ENCODE results near the gene SMARCA1. TPM values are rescaled to one million over a fixed set of nuclear protein-coding genes. Genes with fewer than 3 reads are reported as not detected.

The SMARCA1 gene
- total and polyA plus RNA-seq, 2 of the 13 experiments (the other 11 are each of a cell fraction or from before 2014, with no cell fraction given): 97.7 to 145 TPM

DNA sequence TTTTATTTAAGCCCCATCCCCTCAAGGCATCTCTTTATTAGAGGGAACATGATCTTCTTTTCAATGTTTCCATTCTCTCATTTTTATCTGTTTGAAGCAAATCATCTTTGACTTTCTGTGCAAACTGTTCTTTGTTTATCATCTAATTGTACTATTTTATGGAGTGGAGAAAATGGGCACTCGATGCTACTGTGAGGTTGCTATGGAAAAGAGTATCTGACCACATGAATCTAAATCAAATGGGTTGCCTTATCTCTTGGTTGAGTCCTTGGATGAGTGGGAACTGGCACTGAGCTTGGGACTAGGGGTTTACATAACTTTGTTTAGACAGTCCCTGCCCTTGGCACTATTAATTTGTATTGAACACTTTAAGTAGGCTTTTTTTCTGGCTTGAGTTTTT lies 25.8 kb upstream of the SMARCA1 start:
- in situ Hi-C loops (cut with HindIII; ENCODE audit: extremely low pct_ligation_motif_present, low pct_unique_long_range_greater_than_20kb) (no loop called here), intact Hi-C loops (cut with micrococcal nuclease; ENCODE audit: unreplicated experiment) (loop anchor here (10.0 kb wide), 1 partner anchor 54 kb away; no protein-coding TSS in a partner anchor)
- ChIA-PET CTCF (ENCODE audit: low intra/inter-chr PET ratio, low total read pairs) (no interaction called here), POLR2A (no interaction called here)
- H3K4me1 ChIP-seq (ENCODE audit: insufficient read depth, low read length): no peaks in the 10 kb centered on the region
- no peak for ATAC-seq
- H4K20me1 ChIP-seq (ENCODE audit: insufficient read depth, low read length): no peaks in the 10 kb centered on the region
- BruUV-seq (replicated peaks): no TSS peak
- H3K9me3 ChIP-seq (ENCODE audit: low read length): no peaks in the 10 kb centered on the region
- H3K36me3 ChIP-seq (replicated peaks in 1 of 2; ENCODE audit: control insufficient read depth in 1 of 2, insufficient read depth in 2 of 2, low read length in 2 of 2): 0 out of 5 replicates have a peak, but pooled peaks cover 0 to 5% of the 10 kb centered on the region in 2 experiments
- H3K4me3 ChIP-seq (replicated peaks in 1 of 3; ENCODE audit: insufficient read depth in 1 of 3, low read depth in 2 of 3, low read length in 3 of 3): no peak overlapping the region
- no peak for DNase-seq (ENCODE audit: low spot score)
- TF ChIP-seq DR1 (CRISPR knock-in tag; IDR thresholded peaks at IDR 0.05) (no peak), ZNF747 (CRISPR knock-in tag; IDR thresholded peaks at IDR 0.05; ENCODE audit: borderline replicate concordance) (no peak), ZNF17 (CRISPR knock-in tag; IDR thresholded peaks at IDR 0.05) (no peak), NFYC (CRISPR knock-in tag; IDR thresholded peaks at IDR 0.05) (no peak)
- TF ChIP-seq, protein P1, sequence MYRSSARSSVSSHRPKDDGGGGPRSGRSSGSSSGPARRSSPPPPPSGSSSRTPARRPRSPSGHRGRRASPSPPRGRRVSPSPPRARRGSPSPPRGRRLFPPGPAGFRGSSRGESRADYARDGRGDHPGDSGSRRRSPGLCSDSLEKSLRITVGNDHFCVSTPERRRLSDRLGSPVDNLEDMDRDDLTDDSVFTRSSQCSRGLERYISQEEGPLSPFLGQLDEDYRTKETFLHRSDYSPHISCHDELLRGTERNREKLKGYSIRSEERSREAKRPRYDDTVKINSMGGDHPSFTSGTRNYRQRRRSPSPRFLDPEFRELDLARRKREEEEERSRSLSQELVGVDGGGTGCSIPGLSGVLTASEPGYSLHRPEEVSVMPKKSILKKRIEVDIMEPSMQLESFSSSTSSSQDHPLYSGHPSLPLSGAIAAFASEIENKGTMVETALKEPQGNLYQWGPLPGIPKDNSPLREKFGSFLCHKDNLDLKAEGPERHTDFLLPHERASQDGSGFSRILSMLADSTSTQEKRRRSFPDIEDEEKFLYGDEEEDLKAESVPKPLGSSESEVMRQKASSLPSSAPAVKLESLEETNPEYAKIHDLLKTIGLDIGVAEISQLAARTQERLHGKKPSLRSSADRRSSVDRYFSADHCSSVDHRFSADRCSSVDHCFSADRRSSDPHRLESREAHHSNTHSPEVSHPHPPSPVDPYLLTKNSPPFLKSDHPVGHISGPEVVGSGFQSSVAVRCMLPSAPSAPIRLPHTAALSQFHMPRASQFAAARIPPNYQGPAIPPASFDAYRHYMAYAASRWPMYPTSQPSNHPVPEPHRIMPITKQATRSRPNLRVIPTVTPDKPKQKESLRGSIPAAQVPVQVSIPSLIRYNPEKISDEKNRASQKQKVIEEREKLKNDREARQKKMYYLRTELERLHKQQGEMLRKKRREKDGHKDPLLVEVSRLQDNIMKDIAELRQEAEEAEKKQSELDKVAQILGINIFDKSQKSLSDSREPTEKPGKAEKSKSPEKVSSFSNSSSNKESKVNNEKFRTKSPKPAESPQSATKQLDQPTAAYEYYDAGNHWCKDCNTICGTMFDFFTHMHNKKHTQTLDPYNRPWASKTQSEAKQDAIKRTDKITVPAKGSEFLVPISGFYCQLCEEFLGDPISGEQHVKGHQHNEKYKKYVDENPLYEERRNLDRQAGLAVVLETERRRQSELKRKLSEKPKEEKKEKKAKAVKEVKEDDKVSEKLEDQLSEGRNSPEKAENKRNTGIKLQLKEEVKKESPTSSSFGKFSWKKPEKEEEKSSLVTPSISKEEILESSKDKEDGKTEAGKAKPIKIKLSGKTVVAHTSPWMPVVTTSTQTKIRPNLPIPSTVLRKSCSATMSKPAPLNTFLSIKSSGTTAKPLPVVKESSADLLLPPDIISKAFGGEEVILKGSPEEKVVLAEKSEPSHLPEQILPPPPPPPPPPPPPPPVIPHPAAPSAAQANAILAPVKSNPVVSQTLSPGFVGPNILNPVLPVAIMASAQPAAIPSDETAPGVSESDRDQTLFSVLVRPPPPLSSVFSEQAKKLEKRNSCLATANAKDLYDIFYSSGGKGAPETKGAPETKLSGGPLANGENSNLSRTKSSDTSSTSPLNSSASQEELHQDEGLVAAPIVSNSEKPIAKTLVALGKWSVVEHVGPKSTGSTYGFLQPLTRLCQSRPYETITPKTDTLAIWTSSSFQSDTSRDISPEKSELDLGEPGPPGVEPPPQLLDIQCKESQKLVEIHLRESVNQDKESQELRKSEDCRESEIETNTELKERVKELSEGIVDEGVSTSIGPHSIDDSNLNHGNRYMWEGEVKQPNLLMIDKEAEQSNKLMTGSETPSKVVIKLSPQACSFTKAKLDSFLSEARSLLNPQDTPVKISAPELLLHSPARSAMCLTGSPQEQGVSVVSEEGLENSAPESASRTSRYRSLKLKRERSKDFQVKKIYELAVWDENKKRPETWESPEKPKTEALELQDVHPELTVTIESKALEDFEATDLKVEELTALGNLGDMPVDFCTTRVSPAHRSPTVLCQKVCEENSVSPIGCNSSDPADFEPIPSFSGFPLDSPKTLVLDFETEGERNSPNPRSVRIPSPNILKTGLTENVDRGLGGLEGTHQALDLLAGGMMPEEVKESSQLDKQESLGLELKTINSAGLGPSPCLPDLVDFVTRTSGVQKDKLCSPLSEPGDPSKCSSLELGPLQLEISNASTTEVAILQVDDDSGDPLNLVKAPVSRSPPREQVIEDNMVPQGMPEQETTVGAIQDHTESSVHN (CRISPR knock-in tag; IDR thresholded peaks at IDR 0.05): no peak
- TF ChIP-seq, protein P2, sequence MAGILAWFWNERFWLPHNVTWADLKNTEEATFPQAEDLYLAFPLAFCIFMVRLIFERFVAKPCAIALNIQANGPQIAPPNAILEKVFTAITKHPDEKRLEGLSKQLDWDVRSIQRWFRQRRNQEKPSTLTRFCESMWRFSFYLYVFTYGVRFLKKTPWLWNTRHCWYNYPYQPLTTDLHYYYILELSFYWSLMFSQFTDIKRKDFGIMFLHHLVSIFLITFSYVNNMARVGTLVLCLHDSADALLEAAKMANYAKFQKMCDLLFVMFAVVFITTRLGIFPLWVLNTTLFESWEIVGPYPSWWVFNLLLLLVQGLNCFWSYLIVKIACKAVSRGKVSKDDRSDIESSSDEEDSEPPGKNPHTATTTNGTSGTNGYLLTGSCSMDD (CRISPR knock-in tag; IDR thresholded peaks at IDR 0.05): no peak
- WGBS (ENCODE audit: low lambda C conversion rate): 88% methylated on average over 1 of the region's 1 CpG
- H3K79me2 ChIP-seq (ENCODE audit: insufficient read depth, low read length): no peaks in the 10 kb centered on the region
- H3K27ac ChIP-seq (ENCODE audit: extremely low read length, insufficient read depth, low read length): no peak overlapping the region
- no peak for FAIRE-seq
- H3K27me3 ChIP-seq (ENCODE audit: control insufficient read depth in 1 of 2, insufficient read depth in 2 of 2, low read length in 2 of 2): no peaks in the 10 kb centered on the region
- H3K9ac ChIP-seq (ENCODE audit: insufficient read depth, low read depth, low read length): no peak overlapping the region
- no peak overlapping the region for H2AFZ ChIP-seq (ENCODE audit: low read length)
- no peak overlapping the region for H3K4me2 ChIP-seq (ENCODE audit: low read depth, low read length)
